DOHH2 (cell line): ENCODE measurements around the gene JUN.

Experiments used
- H3F3A ChIP-seq: fragments of 200-600 bp; sonication (generic), shearing (Covaris generic); 2 replicates; pipeline ENCODE4 v1.6.0; 2016; ENCODE audit warnings: antibody characterized with exemption, mild to moderate bottlenecking; ENCODE audit not compliant: control insufficient read depth, insufficient read depth
- H3K27ac ChIP-seq: fragments of 200-600 bp; sonication (generic); 2 replicates; pipeline ENCODE4 v1.5.1; 2014; ENCODE audit warnings: low read depth, mild to moderate bottlenecking, low read length, moderate library complexity
- H3K27me3 ChIP-seq: fragments of 200-600 bp; sonication (generic); 2 replicates; pipeline ENCODE4 v1.6.1; 2014; ENCODE audit warnings: mild to moderate bottlenecking, low read length, mixed read lengths; ENCODE audit not compliant: control insufficient read depth
- H3K36me3 ChIP-seq: fragments of 200-600 bp; sonication (generic); 2 replicates; pipeline ENCODE4 v1.6.1; 2014; ENCODE audit warnings: mild to moderate bottlenecking, low read length, moderate library complexity, mixed read lengths; ENCODE audit not compliant: control insufficient read depth
- H3K4me1 ChIP-seq: fragments of 200-600 bp; sonication (generic); 2 replicates; pipeline ENCODE4 v1.6.1; 2014; ENCODE audit warnings: mild to moderate bottlenecking, low read length, mixed read lengths; ENCODE audit not compliant: control insufficient read depth
- H3K4me2 ChIP-seq: fragments of 200-600 bp; sonication (generic); 2 replicates; pipeline ENCODE4 v1.6.0; 2014; ENCODE audit warnings: mild to moderate bottlenecking, low read length, moderate library complexity
- H3K4me3 ChIP-seq: fragments of 200-600 bp; sonication (generic); 2 replicates; pipeline ENCODE4 v1.5.1; 2014; ENCODE audit warnings: mild to moderate bottlenecking, low read length, mixed read lengths
- H3K79me2 ChIP-seq: fragments of 200-600 bp; sonication (generic); 2 replicates; pipeline ENCODE4 v1.6.1; 2014; ENCODE audit warnings: mild to moderate bottlenecking, low read length, mixed read lengths; ENCODE audit not compliant: control insufficient read depth
- H3K9me2 ChIP-seq: fragments of 200-600 bp; sonication (generic); replicated peaks from 2 replicates; pipeline ENCODE4 v1.6.1; 2014; ENCODE audit warnings: mild to moderate bottlenecking, low read length, mixed read lengths; ENCODE audit not compliant: control insufficient read depth
- H3K9me3 ChIP-seq: fragments of 200-600 bp; sonication (generic); 2 replicates; pipeline ENCODE4 v1.6.1; 2014; ENCODE audit warnings: antibody characterized with exemption, low read length, mixed read lengths; ENCODE audit not compliant: control insufficient read depth, insufficient read depth
- H4K20me1 ChIP-seq: fragments of 200-600 bp; sonication (generic); 2 replicates; pipeline ENCODE4 v1.6.0; 2014; ENCODE audit warnings: low read depth, mild to moderate bottlenecking, antibody characterized with exemption, low read length, moderate library complexity; ENCODE audit not compliant: control insufficient read depth, insufficient read depth
- EZH2phosphoT487 ChIP-seq: fragments of 200-600 bp; sonication (generic); IDR thresholded peaks from 2 replicates; pipeline ENCODE4 v1.6.1; 2017; ENCODE audit warnings: borderline replicate concordance, mild to moderate bottlenecking, antibody characterized with exemption, low read length, moderate library complexity, mixed read lengths
- TF ChIP-seq, protein P1 (sequence below): fragments of 200-600 bp; sonication (generic); IDR thresholded peaks from one replicate; pipeline ENCODE4 v1.5.1; 2014; ENCODE audit warnings: antibody characterized with exemption, mild to moderate bottlenecking, low read depth, low read length; ENCODE audit not compliant: poor library complexity, severe bottlenecking

Gene JUN

DNA sequence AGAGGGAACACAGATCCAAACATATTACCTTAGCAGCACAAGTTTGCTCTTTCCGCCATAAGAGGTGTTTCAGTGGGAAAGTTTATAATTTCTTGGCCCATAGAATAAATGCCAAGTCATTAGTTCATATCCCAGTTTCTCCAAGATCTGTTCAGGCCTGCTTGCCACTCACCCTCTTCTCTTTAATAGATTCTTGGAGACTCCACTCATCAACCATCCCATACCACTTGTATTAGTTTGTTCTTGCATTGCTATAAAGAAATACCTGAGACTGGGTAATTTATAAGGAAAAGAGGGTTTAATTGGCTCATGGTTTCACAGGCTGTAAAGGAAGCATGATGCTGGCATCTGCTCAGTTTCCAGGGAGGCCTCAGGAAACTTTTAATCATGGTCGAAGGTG, 49.2 kb downstream of the JUN start:
- no peak overlapping the region for H3K4me2 ChIP-seq
- no peaks in the 10 kb centered on the region for H4K20me1 ChIP-seq
- H3F3A ChIP-seq, result no peaks in the 10 kb centered on the region; the same call in 1 of the 2 replicates
- no peak overlapping the region for H3K4me3 ChIP-seq
- H3K27ac ChIP-seq, result no peak overlapping the region
- H3K79me2 ChIP-seq, result no peaks in the 10 kb centered on the region
- H3K9me3 ChIP-seq, result no peaks in the 10 kb centered on the region
- TF ChIP-seq, protein P1, sequence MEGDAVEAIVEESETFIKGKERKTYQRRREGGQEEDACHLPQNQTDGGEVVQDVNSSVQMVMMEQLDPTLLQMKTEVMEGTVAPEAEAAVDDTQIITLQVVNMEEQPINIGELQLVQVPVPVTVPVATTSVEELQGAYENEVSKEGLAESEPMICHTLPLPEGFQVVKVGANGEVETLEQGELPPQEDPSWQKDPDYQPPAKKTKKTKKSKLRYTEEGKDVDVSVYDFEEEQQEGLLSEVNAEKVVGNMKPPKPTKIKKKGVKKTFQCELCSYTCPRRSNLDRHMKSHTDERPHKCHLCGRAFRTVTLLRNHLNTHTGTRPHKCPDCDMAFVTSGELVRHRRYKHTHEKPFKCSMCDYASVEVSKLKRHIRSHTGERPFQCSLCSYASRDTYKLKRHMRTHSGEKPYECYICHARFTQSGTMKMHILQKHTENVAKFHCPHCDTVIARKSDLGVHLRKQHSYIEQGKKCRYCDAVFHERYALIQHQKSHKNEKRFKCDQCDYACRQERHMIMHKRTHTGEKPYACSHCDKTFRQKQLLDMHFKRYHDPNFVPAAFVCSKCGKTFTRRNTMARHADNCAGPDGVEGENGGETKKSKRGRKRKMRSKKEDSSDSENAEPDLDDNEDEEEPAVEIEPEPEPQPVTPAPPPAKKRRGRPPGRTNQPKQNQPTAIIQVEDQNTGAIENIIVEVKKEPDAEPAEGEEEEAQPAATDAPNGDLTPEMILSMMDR, result no peak
- TF ChIP-seq EZH2phosphoT487, result no peak
- H3K9me2 ChIP-seq, result no peaks in the 10 kb centered on the region
- H3K36me3 ChIP-seq, result no peaks in the 10 kb centered on the region
- H3K27me3 ChIP-seq, result peaks cover 7% of the 10 kb centered on the region
- H3K4me1 ChIP-seq, result no peaks in the 10 kb centered on the region

DNA sequence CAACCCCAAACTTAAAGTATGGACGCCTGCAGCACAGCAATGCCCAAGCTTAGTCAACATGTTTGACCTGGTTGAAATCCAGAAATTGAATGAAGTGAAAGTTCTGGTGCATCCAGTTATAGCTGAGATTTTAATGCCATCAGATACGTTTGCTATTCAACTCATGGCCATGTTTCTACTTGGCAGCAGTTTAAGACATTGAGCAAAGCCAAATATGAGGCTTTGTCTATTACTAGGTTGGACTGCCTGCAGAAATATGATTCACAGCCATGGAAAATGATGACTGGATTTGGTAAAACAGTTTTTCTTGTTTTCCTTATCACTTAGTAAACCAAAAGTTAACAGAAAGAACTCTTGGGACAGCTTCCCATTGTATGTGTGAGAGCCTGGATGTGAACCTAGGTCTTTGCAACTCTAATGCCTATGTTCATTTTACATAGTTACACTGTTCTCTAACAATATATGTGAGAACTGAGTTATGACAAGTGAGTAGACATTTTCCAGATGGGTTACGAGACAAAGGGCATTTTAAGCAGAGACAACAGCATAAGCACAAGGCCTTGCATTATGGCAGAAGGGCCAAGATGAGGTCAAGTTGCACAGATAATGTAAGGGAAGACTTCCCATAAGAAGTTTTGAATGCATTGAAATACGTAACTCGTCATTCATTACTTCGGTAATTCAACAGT, 51.6 kb downstream of the JUN start:
- Histone ChIP-seq H3K9me3 (no peaks in the 10 kb centered on the region), H3F3A (no peaks in the 10 kb centered on the region; the same call in 1 of the 2 replicates)

More for the DNA sequence above, 51.6 kb downstream of the JUN start:
- Histone ChIP-seq H3K4me3 (no peak overlapping the region), H3K27me3 (peaks cover 7% of the 10 kb centered on the region; the same call in 1 of the 2 replicates), H3K79me2 (no peaks in the 10 kb centered on the region), H4K20me1 (no peaks in the 10 kb centered on the region), H3K4me1 (no peaks in the 10 kb centered on the region), H3K36me3 (no peaks in the 10 kb centered on the region), H3K9me2 (no peaks in the 10 kb centered on the region), H3K4me2 (no peak overlapping the region), H3K27ac (no peak overlapping the region)
- no peak for TF ChIP-seq EZH2phosphoT487
- TF ChIP-seq, protein P1, result no peak
